Upper lobe of left lung (tissue), 6 donors: ENCODE data around the gene CIZ1. TPM values are rescaled to one million over a fixed set of nuclear protein-coding genes. Genes with fewer than 3 reads are reported as not detected.

ENCODE experiments used
- ATAC-seq, 2 donors: fragments of 200-7000 bp; cut with Tn5 transposase; one replicate each; pipeline ENCODE4 v1.9.1; 2022; ENCODE audit warnings: mild to moderate bottlenecking in 2 of 2, moderate library complexity in 2 of 2; ENCODE audit not compliant: low FRiP score in 2 of 2
- DNase-seq, 2 donors: peaks; one replicate each; pipeline ENCODE4 v3.0.0-alpha.2; 2019 to 2020
- H3K27ac ChIP-seq, 4 donors: fragments of 200-600 bp; sonication (generic); one replicate each; pipeline ENCODE4 v1.5.1; 2016 to 2019
- H3K27me3 ChIP-seq, 4 donors: fragments of 200-600 bp; sonication (generic); one replicate each; pipeline ENCODE4 v1.5.1; 2017 to 2019
- H3K36me3 ChIP-seq, 4 donors: fragments of 200-600 bp; sonication (generic); one replicate each; pipeline ENCODE4 v1.5.1; 2016 to 2019
- H3K4me1 ChIP-seq, 4 donors: fragments of 200-600 bp; sonication (generic); one replicate each; pipeline ENCODE4 v1.5.1; 2018 to 2019
- H3K4me3 ChIP-seq, 4 donors: fragments of 200-600 bp; sonication (generic); one replicate each; pipeline ENCODE4 v1.5.1; 2017 to 2019; ENCODE audit warnings: mild to moderate bottlenecking in 2 of 4, moderate library complexity in 1 of 4
- H3K9me3 ChIP-seq, 4 donors: fragments of 200-600 bp; sonication (generic); one replicate each; pipeline ENCODE4 v1.5.1; 2018 to 2019
- EP300 ChIP-seq, 4 donors: sonication (generic); formaldehyde crosslinking; IDR thresholded peaks; one replicate each; pipeline ENCODE4 v1.5.1; 2017; ENCODE audit warnings: antibody characterized with exemption in 4 of 4, control low read depth in 2 of 4
- POLR2A ChIP-seq, 4 donors: fragments of 450-650 bp; IDR thresholded peaks; one replicate each; pipeline ENCODE4 v1.5.1; 2016 to 2017; ENCODE audit warnings: antibody characterized with exemption in 4 of 4, mild to moderate bottlenecking in 2 of 4
- POLR2AphosphoS5 ChIP-seq, 2 donors: sonication (generic); formaldehyde crosslinking; IDR thresholded peaks; one replicate each; pipeline ENCODE4 v1.5.1; 2017; ENCODE audit warnings: antibody characterized with exemption in 2 of 2
- WGBS, 2 donors: methylation state at CpG; one replicate each; pipeline ENCODE4 v1.1.5; 2017 to 2018; 5-methylcytosine and 5-hydroxymethylcytosine counted together
- total RNA-seq, 6 donors: library from RNA; depleted of rRNA in 4 of 6; stranded (reverse); fragments of >200 nt in 4 of 6; gene quantifications; one replicate each; pipeline versions ENCODE4 v1.1.0 to v1.2.1, GENCODE V29; 2016 to 2021
- TF ChIP-seq, protein P1 (sequence below), 6 experiments: fragments of 450-650 bp in 4 of 6; fragments of 200-600 bp in 2 of 6; sonication (generic) in 2 of 6; IDR thresholded peaks; one replicate each; pipeline ENCODE4 v1.5.1; 2016 to 2019; ENCODE audit warnings: antibody characterized with exemption in 6 of 6
- donor health status: DM: no; HTN: no; CAD: no; lungs with moderate emphysema.
- donor health status: DM: no; HTN: yes; CAD: no; lungs with severe emphysema.

CIZ1 gene
- total RNA-seq, 6 donors from 2014 or later, result 53.4 to 136 (median 95.5) TPM

DNA sequence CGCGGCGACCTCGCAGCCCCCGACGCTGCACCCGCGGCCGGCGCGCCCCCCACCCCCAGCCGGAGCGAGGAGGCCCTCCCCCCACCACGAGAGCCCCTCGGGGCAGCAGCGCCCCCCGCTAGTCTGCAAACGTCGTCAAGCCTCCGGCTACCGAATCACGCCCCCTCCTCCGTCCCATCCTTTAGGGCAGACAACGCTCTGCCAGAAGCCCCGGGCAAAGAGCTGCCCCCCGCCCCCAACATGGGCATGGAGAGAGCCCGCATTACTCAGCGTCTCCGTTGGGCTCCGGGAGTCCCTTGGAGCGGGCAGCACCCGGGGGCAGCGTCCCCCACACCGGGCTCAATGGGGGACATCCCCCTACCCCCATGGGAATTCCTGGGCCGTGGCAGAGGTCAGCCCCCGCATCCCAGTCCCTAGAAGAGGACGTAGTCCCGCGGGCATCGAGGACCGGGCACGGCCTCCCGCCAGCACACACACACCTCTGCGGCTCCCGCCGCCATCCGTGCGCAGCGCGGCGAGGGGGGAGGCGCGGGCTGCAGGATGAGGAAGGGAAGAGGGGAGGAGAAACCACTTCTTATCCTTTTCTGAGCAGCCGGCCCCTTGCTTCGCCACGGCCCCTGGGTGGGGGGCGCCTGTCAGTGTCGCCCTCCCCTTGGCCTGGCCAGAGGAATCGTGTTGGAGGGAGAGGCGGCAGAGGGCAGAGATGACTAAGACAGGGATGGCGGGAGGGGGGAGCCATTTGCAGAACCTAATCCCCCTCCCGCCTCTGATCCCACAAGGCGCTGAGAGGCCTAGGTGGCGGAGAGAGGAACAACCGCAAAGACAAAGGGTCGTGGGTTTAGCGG, 12.6 kb upstream of the CIZ1 start:
- Histone ChIP-seq H3K36me3 (no peaks in the 10 kb centered on the region), H3K27ac (peak overlapping the region in 2 of 4 donors; percentile 4 to 38), H3K9me3 (no peaks in the 10 kb centered on the region), H3K27me3 (peaks cover 0 to 18% (median 8%) of the 10 kb centered on the region in 4 donors), H3K4me1 (peaks cover 13 to 15% (median 14%) of the 10 kb centered on the region in 4 donors), H3K4me3 (peak overlapping the region; percentile 27 to 75 (median 58))
- WGBS, 2 donors, result 3 to 4% methylated on average over 19 to 41 of the region's 67 CpGs
- ATAC-seq, result peak in 1 of 2 donors; percentile 70
- TF ChIP-seq POLR2AphosphoS5 (IDR thresholded peaks at IDR 0.05) (no peak), POLR2A (IDR thresholded peaks at IDR 0.05) (no peak), EP300 (IDR thresholded peaks at IDR 0.05) (no peak)
- TF ChIP-seq, protein P1, sequence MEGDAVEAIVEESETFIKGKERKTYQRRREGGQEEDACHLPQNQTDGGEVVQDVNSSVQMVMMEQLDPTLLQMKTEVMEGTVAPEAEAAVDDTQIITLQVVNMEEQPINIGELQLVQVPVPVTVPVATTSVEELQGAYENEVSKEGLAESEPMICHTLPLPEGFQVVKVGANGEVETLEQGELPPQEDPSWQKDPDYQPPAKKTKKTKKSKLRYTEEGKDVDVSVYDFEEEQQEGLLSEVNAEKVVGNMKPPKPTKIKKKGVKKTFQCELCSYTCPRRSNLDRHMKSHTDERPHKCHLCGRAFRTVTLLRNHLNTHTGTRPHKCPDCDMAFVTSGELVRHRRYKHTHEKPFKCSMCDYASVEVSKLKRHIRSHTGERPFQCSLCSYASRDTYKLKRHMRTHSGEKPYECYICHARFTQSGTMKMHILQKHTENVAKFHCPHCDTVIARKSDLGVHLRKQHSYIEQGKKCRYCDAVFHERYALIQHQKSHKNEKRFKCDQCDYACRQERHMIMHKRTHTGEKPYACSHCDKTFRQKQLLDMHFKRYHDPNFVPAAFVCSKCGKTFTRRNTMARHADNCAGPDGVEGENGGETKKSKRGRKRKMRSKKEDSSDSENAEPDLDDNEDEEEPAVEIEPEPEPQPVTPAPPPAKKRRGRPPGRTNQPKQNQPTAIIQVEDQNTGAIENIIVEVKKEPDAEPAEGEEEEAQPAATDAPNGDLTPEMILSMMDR (IDR thresholded peaks at IDR 0.05), result no peak
- peak in 1 of 2 donors; percentile 88 for DNase-seq

DNA sequence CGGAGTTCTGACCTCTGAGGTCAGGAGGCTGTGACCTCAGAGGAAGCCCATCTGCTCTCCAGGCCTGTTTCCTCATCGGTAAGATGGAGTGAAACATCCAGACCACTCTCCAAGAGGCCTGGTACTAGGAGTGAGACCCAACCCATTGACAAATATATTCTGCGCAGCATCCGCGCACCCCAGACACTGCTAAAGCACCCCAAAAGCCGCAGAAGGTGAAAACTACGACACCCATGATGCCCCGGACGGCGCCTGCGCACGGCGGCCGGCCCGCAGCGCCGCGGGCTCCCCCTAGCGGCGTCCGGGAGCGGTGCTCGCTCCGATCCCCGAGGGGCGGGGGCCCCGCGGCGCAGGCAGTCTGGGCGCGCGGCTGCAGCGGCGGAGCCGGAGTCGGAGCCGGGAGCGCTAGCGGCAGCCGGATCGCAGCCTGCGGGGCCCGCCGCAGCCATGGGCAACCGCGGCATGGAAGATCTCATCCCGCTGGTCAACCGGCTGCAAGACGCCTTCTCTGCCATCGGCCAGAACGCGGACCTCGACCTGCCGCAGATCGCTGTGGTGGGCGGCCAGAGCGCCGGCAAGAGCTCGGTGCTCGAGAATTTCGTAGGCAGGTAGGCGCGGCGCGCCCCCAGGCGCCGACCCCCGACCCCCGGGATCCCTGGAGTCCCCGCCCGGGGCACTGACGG, 11.8 kb upstream of the CIZ1 start, which contains the start of gene DNM1:
TSS of gene DNM1 (plus strand) at position 356 of the 683 bp plus-strand sequence. CDS start at position 448, 92 bp downstream.
- peak; percentile 63 to 95 for DNase-seq
- H3K36me3 ChIP-seq, result no peaks in the 10 kb centered on the region
- H3K27ac ChIP-seq, result peak within 1 kb of the TSS in 2 of 4 donors; percentile 4 to 38
- TF ChIP-seq, protein P1 (IDR thresholded peaks at IDR 0.05), result peak; percentile 96 to 100 (median 98)
- no peak for TF ChIP-seq POLR2A (IDR thresholded peaks at IDR 0.05)
- H3K9me3 ChIP-seq, result no peaks in the 10 kb centered on the region
- 1 to 4% methylated on average over 2 to 9 of the region's 72 CpGs for WGBS, 2 donors
- peaks cover 13 to 15% (median 14%) of the 10 kb centered on the region in 4 donors for H3K4me1 ChIP-seq
- peaks cover 0 to 18% (median 8%) of the 10 kb centered on the region in 4 donors for H3K27me3 ChIP-seq
- H3K4me3 ChIP-seq, result peak within 1 kb of the TSS; percentile 27 to 75 (median 58)
- peak; percentile 85 to 95 for ATAC-seq

DNA sequence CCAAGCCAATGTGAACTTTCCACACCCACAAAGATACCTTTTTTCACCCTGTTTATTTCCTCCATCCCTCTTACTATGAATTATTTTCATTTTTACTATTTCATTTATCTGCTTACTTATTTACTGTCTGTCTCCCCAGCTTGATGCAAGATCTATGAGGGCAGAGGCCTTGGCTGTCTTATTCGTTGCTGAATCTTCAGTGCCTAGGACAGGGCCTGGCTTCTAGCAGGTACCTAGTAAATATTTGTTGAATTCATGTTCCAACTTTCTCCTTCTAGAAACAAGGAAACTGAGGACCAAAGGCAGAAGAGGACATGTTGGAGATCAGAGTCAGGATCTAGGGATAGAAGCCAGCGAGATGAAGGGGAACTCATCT, 11.3 kb upstream of the CIZ1 start:
- DNase-seq (no peak), ATAC-seq (no peak)
- Histone ChIP-seq H3K27ac (no peak overlapping the region), H3K36me3 (no peaks in the 10 kb centered on the region), H3K9me3 (no peaks in the 10 kb centered on the region), H3K27me3 (peaks cover 0 to 18% (median 8%) of the 10 kb centered on the region in 4 donors), H3K4me3 (peak overlapping the region in 2 of 4 donors; percentile 67 to 75), H3K4me1 (peaks cover 13 to 15% (median 14%) of the 10 kb centered on the region in 4 donors)
- TF ChIP-seq POLR2AphosphoS5 (IDR thresholded peaks at IDR 0.05), result no peak
- TF ChIP-seq EP300 (IDR thresholded peaks at IDR 0.05), result no peak
- no peak for TF ChIP-seq POLR2A (IDR thresholded peaks at IDR 0.05)
- TF ChIP-seq, protein P1 (IDR thresholded peaks at IDR 0.05), result no peak
- 10 to 25% methylated on average over 2 of the region's 2 CpGs for WGBS, 2 donors

DNA sequence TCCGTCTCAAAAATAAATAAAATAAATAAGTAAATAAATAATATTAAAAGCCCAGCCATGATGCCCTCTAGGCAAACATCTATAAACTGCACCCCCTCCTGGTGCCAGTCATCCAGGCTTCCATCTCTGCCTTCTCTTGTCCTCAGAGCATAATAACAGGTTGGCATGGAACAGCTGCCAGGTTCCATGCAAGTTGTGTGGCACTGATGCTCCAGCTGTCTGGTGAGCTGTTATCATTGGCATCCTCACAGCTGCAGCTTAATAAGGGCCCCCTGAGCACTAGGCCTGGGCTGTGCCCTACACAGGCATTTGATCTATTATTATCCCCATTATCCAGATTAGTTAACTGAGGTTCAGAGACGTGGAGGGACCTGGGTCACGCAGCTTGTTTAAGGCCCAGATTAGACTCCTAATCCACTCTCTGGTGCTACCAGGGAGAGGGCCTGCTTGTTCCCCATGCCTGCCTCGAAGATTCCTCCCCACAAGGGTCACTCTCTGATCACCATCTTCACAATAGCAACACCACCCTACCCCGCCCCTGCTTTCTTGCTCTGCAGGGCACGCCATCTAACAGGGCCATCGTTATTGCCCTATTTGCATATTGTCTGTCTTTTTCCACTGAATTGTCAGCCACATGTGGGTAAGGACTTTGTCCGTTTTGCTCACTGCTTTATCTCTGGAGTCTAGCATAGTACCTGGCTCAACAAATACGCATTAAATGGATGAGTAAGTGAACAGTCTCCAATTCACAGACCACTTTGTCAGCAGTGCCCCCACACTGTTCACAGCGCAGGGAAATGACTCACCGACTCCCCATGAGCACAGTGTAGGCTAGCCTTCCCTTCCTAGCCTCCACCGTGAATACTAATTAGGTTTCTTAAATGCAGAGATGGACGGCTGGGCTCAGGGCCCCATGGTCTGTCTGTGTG, 10.3 kb upstream of the CIZ1 start:
- ATAC-seq, result no peak
- 88 to 90% methylated on average over 13 of the region's 13 CpGs for WGBS, 2 donors

More for the DNA sequence above, 10.3 kb upstream of the CIZ1 start:
- H3K4me1 ChIP-seq, result peaks cover 13 to 15% (median 14%) of the 10 kb centered on the region in 4 donors
- no peak overlapping the region for H3K27ac ChIP-seq
- no peaks in the 10 kb centered on the region for H3K36me3 ChIP-seq
- no peak for TF ChIP-seq POLR2AphosphoS5 (IDR thresholded peaks at IDR 0.05)
- TF ChIP-seq, protein P1 (IDR thresholded peaks at IDR 0.05), result no peak
- TF ChIP-seq POLR2A (IDR thresholded peaks at IDR 0.05), result no peak
- no peak for TF ChIP-seq EP300 (IDR thresholded peaks at IDR 0.05)
- peaks cover 0 to 18% (median 8%) of the 10 kb centered on the region in 4 donors for H3K27me3 ChIP-seq
- DNase-seq, result no peak
- H3K4me3 ChIP-seq, result no peak overlapping the region
- H3K9me3 ChIP-seq, result no peaks in the 10 kb centered on the region
